ENCODE results near the gene CHD3.

DNA sequence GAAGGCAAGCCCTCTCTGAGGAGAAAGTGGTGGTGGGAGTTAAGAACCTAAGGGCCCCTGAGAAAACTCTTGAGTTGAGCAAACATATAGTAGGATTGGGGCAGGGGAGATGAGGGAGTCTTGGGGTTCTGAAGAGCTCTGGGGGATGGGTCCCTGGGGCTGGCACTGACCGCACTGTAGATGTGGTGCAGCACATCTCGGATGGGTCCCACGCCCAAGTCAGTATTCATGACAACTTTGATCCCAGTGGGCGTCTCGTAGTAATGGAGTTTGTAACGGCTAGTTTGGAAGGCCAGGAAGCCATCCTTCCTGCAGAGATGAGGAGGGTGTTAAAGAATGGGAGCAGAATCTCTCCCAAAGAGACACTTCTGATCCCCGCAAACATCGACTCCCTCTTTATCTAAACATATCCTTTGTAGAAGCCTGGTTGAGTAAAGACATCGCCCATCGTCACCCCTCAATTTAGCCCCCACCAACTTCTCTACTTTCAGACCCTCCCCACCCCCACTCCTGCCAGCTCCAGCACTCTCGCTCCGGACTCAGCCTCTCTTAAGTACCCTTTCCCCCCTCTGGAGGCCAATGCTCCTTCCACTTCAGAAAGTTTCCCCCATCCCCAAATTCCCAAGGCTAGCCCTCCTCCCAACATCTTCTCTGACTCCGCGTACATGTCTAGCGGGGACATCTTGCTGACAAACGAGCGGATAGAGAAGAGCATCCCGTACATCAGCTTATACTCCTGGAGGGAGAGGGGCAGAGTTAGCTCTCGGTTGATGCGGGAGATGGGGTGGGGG, 42.4 kb downstream of the CHD3 start:
- TF ChIP-seq CTCF (IDR thresholded peaks at IDR 0.05; ENCODE audit: poor library complexity) (no peak), EZH2 (IDR thresholded peaks at IDR 0.05; ENCODE audit: borderline replicate concordance) (no peak)

Measured in hepatocyte (in vitro differentiated cells).